ENCODE measurements around the gene PLD4. TPM values are rescaled to one million over a fixed set of nuclear protein-coding genes. Genes with fewer than 3 reads are reported as not detected.

Gene PLD4
- total RNA-seq, 1 experiment from 2014 or later = 0.15 TPM

DNA sequence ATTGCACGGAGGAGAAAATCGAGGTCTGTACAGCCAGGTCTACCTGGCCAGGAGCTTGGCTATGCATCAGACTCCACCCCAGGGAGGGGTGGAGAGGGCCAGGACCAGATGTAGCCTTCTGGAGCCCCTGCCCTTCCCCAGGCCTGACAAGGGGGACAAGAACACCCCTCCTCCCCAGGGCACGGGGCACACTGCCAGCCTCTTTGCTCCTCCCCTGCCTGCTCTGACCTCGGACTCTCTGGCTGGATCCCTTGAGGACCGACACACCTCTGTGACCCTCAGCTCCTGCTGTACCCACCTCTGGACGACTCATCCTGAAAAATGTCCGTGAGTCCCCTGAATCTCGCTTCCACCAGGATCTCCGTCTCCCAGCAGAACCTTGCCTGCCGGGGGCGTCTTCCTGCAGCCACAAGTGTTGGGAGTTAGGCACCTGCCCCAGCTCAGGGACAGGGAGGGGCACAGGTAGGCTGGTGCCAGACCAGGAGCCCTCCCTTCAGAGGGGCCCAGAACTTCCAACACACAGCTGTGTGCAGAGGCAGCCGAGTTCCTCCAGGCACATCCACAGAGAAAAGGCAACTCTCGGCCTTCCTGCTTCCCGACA is 31.7 kb downstream of the PLD4 start:
- Histone ChIP-seq H3K36me3 (ENCODE audit: control insufficient read depth, insufficient read depth, low read length) (peaks cover 4% of the 10 kb centered on the region; the same call in 1 of the 2 replicates), H3K27me3 (ENCODE audit: control insufficient read depth, insufficient read depth, low read length) (no peaks in the 10 kb centered on the region), H3K4me1 (ENCODE audit: control insufficient read depth, insufficient read depth, low read length) (no peaks in the 10 kb centered on the region), H3K4me3 (ENCODE audit: low read depth in 2 of 2, low read length in 2 of 2) (no peak overlapping the region), H3K27ac (ENCODE audit: low read length) (no peak overlapping the region), H3K9me3 (ENCODE audit: control insufficient read depth, insufficient read depth, low read depth, low read length) (no peaks in the 10 kb centered on the region)
- BruUV-seq (replicated peaks) = no TSS peak
- ATAC-seq (no peak), DNase-seq (ENCODE audit: low read depth, low spot score) (no peak)
- intact Hi-C loops (cut with micrococcal nuclease; ENCODE audit: unreplicated experiment) = no loop called here
- in situ Hi-C loops (cut with HindIII; ENCODE audit: low pct_unique_long_range_greater_than_20kb, low sequenced_read_pairs) = no loop called here
- TF ChIP-seq, protein P1, sequence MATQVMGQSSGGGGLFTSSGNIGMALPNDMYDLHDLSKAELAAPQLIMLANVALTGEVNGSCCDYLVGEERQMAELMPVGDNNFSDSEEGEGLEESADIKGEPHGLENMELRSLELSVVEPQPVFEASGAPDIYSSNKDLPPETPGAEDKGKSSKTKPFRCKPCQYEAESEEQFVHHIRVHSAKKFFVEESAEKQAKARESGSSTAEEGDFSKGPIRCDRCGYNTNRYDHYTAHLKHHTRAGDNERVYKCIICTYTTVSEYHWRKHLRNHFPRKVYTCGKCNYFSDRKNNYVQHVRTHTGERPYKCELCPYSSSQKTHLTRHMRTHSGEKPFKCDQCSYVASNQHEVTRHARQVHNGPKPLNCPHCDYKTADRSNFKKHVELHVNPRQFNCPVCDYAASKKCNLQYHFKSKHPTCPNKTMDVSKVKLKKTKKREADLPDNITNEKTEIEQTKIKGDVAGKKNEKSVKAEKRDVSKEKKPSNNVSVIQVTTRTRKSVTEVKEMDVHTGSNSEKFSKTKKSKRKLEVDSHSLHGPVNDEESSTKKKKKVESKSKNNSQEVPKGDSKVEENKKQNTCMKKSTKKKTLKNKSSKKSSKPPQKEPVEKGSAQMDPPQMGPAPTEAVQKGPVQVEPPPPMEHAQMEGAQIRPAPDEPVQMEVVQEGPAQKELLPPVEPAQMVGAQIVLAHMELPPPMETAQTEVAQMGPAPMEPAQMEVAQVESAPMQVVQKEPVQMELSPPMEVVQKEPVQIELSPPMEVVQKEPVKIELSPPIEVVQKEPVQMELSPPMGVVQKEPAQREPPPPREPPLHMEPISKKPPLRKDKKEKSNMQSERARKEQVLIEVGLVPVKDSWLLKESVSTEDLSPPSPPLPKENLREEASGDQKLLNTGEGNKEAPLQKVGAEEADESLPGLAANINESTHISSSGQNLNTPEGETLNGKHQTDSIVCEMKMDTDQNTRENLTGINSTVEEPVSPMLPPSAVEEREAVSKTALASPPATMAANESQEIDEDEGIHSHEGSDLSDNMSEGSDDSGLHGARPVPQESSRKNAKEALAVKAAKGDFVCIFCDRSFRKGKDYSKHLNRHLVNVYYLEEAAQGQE (IDR thresholded peaks at IDR 0.05; ENCODE audit: insufficient read depth in 1 of 2, low read depth in 2 of 2, low read length in 1 of 2) = no peak
- no peak for TF ChIP-seq SIN3A (IDR thresholded peaks at IDR 0.05; ENCODE audit: borderline replicate concordance, insufficient read depth, low read depth, low read length)
- TF ChIP-seq, protein P2, sequence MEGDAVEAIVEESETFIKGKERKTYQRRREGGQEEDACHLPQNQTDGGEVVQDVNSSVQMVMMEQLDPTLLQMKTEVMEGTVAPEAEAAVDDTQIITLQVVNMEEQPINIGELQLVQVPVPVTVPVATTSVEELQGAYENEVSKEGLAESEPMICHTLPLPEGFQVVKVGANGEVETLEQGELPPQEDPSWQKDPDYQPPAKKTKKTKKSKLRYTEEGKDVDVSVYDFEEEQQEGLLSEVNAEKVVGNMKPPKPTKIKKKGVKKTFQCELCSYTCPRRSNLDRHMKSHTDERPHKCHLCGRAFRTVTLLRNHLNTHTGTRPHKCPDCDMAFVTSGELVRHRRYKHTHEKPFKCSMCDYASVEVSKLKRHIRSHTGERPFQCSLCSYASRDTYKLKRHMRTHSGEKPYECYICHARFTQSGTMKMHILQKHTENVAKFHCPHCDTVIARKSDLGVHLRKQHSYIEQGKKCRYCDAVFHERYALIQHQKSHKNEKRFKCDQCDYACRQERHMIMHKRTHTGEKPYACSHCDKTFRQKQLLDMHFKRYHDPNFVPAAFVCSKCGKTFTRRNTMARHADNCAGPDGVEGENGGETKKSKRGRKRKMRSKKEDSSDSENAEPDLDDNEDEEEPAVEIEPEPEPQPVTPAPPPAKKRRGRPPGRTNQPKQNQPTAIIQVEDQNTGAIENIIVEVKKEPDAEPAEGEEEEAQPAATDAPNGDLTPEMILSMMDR (IDR thresholded peaks at IDR 0.05) = no peak
- TF ChIP-seq POLR2AphosphoS5 (IDR thresholded peaks at IDR 0.05; ENCODE audit: low read depth, low read length) = no peak
- TF ChIP-seq TCF7L2 (IDR thresholded peaks at IDR 0.05; ENCODE audit: low read depth, low read length) = no peak
- POLR2A ChIA-PET = interaction anchor here (0.5 kb wide), 1 partner anchor 13 kb away, joined by 7 read pairs; no protein-coding TSS in a partner anchor
- CTCF ChIA-PET = no interaction called here

DNA sequence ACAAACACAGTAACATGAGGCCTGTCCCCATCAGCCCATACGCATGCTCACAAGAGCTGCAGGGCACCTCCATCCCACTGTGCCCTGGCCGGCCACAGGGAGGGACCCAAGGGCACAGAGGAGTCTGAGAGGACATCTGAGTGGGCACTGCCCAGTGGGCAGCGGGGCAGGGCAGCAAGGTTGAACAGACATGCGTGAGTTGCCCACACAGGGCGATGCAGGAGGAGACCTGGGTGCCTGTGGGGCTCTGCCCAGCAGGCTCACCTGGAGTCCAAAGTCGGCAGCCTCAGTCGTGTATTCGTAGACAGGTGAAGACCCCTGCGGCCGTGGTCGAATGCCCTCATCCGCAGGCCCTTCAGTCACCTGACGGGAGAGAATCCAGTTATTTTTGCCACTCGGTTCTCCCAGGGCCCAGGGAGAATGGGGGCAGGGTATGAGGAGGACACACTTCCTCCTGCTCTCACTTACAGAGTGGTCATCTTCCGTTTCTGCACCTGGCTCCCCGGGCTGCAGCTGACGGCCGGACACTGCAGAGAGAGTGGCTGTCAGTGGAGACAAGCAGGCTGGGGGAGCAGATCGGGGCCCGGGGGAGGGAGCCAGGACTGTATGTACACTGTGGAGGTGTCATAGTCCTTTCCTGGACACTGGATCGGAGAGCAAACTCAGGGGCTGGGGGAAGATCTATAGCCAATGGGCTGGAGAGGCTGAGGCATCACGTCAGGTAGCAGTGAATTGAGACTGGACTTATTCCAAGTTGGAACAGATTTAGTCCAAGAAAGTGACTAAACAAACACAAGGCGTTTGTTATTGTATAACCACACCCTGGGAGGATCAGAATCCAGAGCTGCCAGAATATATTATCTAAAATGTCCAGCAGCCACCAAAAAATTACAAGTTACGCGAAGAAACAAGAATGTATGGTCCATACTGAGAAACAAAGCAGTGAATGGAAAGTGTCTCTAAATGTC is 32.8 kb downstream of the PLD4 start:
- ChIA-PET POLR2A (interaction anchor here (0.5 kb wide), 1 partner anchor 12 kb away, joined by 7 read pairs; no protein-coding TSS in a partner anchor), CTCF (no interaction called here)
- Histone ChIP-seq H3K36me3 (ENCODE audit: control insufficient read depth, insufficient read depth, low read length) (peaks cover 4% of the 10 kb centered on the region; the same call in 1 of the 2 replicates), H3K4me1 (ENCODE audit: control insufficient read depth, insufficient read depth, low read length) (no peaks in the 10 kb centered on the region), H3K27ac (ENCODE audit: low read length) (no peak overlapping the region), H3K27me3 (ENCODE audit: control insufficient read depth, insufficient read depth, low read length) (no peaks in the 10 kb centered on the region), H3K4me3 (ENCODE audit: low read depth in 2 of 2, low read length in 2 of 2) (no peak overlapping the region), H3K9me3 (ENCODE audit: control insufficient read depth, insufficient read depth, low read depth, low read length) (no peaks in the 10 kb centered on the region)
- intact Hi-C loops (cut with micrococcal nuclease; ENCODE audit: unreplicated experiment) = no loop called here
- in situ Hi-C loops (cut with HindIII; ENCODE audit: low pct_unique_long_range_greater_than_20kb, low sequenced_read_pairs) = no loop called here
- no TSS peak for BruUV-seq (replicated peaks)
- ATAC-seq (no peak), DNase-seq (ENCODE audit: low read depth, low spot score) (no peak)
- TF ChIP-seq, protein P1 (IDR thresholded peaks at IDR 0.05; ENCODE audit: insufficient read depth in 1 of 2, low read depth in 2 of 2, low read length in 1 of 2) = no peak
- TF ChIP-seq, protein P2 (IDR thresholded peaks at IDR 0.05) = no peak
- TF ChIP-seq POLR2AphosphoS5 (IDR thresholded peaks at IDR 0.05; ENCODE audit: low read depth, low read length) (no peak), SIN3A (IDR thresholded peaks at IDR 0.05; ENCODE audit: borderline replicate concordance, insufficient read depth, low read depth, low read length) (no peak)
